A549 treated with DMSO at 1 μM for 4 hours (cell line): ENCODE results near the gene ERLIN1. TPM values are rescaled to one million over a fixed set of nuclear protein-coding genes. Genes with fewer than 3 reads are reported as not detected.

ENCODE experiments used
- total RNA-seq: library from RNA; stranded (reverse); fragments of 200-300 nt; extraction: Qiagen RNA extraction; gene quantifications from 5 replicates; pipeline ENCODE4 v1.2.3, GENCODE V29; 2022; ENCODE audit warnings: low read depth

Gene ERLIN1
- 47.4 to 61.2 TPM (median 59.8 TPM) in 5 replicates for total RNA-seq

GRCh38 chr10:100185364-100186252 is at the start of gene ERLIN1:
TSS of gene ERLIN1 (minus strand) at chr10:100186029. CDS start at chr10:100185626, 403 bp downstream.

Other genes with a start within 250 kb of the ERLIN1 start
- 30.8 to 42.5 TPM (median 35.4 TPM) in 5 replicates for gene DNMBP, start 176.1 kb downstream of the ERLIN1 start, total RNA-seq
- gene CPN1, start 104.2 kb downstream of the ERLIN1 start, total RNA-seq = 0.16 to 0.60 TPM (median 0.41 TPM) in 5 replicates
- gene CHUK, start 43.6 kb upstream of the ERLIN1 start, total RNA-seq = 22.0 to 28.4 TPM (median 24.4 TPM) in 5 replicates
- gene CWF19L1, start 81.6 kb upstream of the ERLIN1 start, total RNA-seq = 21.7 to 25.1 TPM (median 24.5 TPM) in 5 replicates
- 96.5 to 122 TPM (median 106 TPM) in 5 replicates for gene BLOC1S2, start 100.7 kb upstream of the ERLIN1 start, total RNA-seq
- 0.06 to 0.16 TPM (median 0.08 TPM) in 5 replicates for gene PKD2L1, start 144.2 kb upstream of the ERLIN1 start, total RNA-seq
- 159 to 230 TPM (median 206 TPM) in 5 replicates for gene SCD, start 161.2 kb upstream of the ERLIN1 start, total RNA-seq